ENCODE data around the gene ZNF208.
"Not testable (repeated sequence)": the region's sequence is repeated elsewhere in the genome, so short reads cannot be mapped to it uniquely, and the experiment has no call there.

Gene ZNF208

GRCh38 chr19:22010437-22011143 lies at the start of gene ZNF208:
TSS of gene ZNF208 (minus strand) at chr19:22010943. CDS start at chr19:22010794, 149 bp downstream.
- not testable (repeated sequence) for DNase-seq

- DNase-seq: no peak
Observed at GRCh38 chr19:22052644-22053013, 41.9 kb upstream of the ZNF208 start.

- DNase-seq: not testable (repeated sequence)
Observed at GRCh38 chr19:22041151-22041550, 30.4 kb upstream of the ZNF208 start.

- no peak for DNase-seq
Observed at GRCh38 chr19:22030680-22031079, 19.9 kb upstream of the ZNF208 start.

GRCh38 chr19:22026687-22027086 lies 15.9 kb upstream of the ZNF208 start:
- no peak for DNase-seq

- not testable (repeated sequence) for DNase-seq
Observed at GRCh38 chr19:22025539-22025938, 14.8 kb upstream of the ZNF208 start.

GRCh38 chr19:21970466-21970865 lies 40.3 kb downstream of the ZNF208 start:
- DNase-seq: no peak

GRCh38 chr19:21947775-21948174 lies 63.0 kb downstream of the ZNF208 start:
- no peak for DNase-seq

- DNase-seq: no peak
Observed at GRCh38 chr19:21940684-21941083, 70.1 kb downstream of the ZNF208 start.

- no peak for DNase-seq
Observed at GRCh38 chr19:21934593-21934992, 76.2 kb downstream of the ZNF208 start.

GRCh38 chr19:21934131-21934530 lies 76.6 kb downstream of the ZNF208 start:
- no peak for DNase-seq

- DNase-seq: no peak
Observed at GRCh38 chr19:21922276-21922675, 88.5 kb downstream of the ZNF208 start.

GRCh38 chr19:21921691-21922180 lies 89.0 kb downstream of the ZNF208 start:
- DNase-seq: no peak

- no peak for DNase-seq
Observed at GRCh38 chr19:21915411-21915810, 95.3 kb downstream of the ZNF208 start.

- no peak for DNase-seq
Observed at GRCh38 chr19:21912654-21913053, 98.1 kb downstream of the ZNF208 start.

GRCh38 chr19:21910318-21910717 lies 100.4 kb downstream of the ZNF208 start:
- DNase-seq: no peak

GRCh38 chr19:21908066-21908465 lies 102.7 kb downstream of the ZNF208 start:
- no peak for DNase-seq

- DNase-seq: no peak
Observed at GRCh38 chr19:21907516-21907915, 103.2 kb downstream of the ZNF208 start.

- no peak for DNase-seq
Observed at GRCh38 chr19:21902571-21902970, 108.2 kb downstream of the ZNF208 start.

GRCh38 chr19:21901861-21902260 lies 108.9 kb downstream of the ZNF208 start:
- no peak for DNase-seq

- no peak for DNase-seq
Observed at GRCh38 chr19:21900401-21900800, 110.3 kb downstream of the ZNF208 start.

- no peak for DNase-seq
Observed at GRCh38 chr19:21891086-21891485, 119.7 kb downstream of the ZNF208 start.

- not testable (repeated sequence) for DNase-seq
Observed at GRCh38 chr19:21890017-21890416, 120.7 kb downstream of the ZNF208 start.

- DNase-seq: not testable (repeated sequence)
Observed at GRCh38 chr19:21885516-21885915, 125.2 kb downstream of the ZNF208 start.

- DNase-seq: not testable (repeated sequence)
Observed at GRCh38 chr19:21884786-21885185, 126.0 kb downstream of the ZNF208 start.
